Ishikawa (cell line): ENCODE results near the gene FIG4.

Source experiments
- CEBPB ChIP-seq: IDR thresholded peaks from 2 replicates; pipeline ENCODE4 v1.6.1; 2012
- CREB1 ChIP-seq: IDR thresholded peaks from 2 replicates; pipeline ENCODE4 v1.6.1; 2012; ENCODE audit warnings: low read depth
- EGR1 ChIP-seq: IDR thresholded peaks from 2 replicates; pipeline ENCODE4 v1.6.1; 2012
- EP300 ChIP-seq: IDR thresholded peaks from 2 replicates; pipeline ENCODE4 v1.6.1; 2012; ENCODE audit warnings: borderline replicate concordance
- FOXM1 ChIP-seq: IDR thresholded peaks from 2 replicates; pipeline ENCODE4 v1.6.1; 2012; ENCODE audit warnings: low read depth, borderline replicate concordance
- MAX ChIP-seq: IDR thresholded peaks from 2 replicates; pipeline ENCODE4 v1.6.1; 2012
- NFIC ChIP-seq: IDR thresholded peaks from 2 replicates; pipeline ENCODE4 v1.6.1; 2012
- RAD21 ChIP-seq: IDR thresholded peaks from 2 replicates; pipeline ENCODE4 v1.6.1; 2012; ENCODE audit warnings: low read depth
- REST ChIP-seq: IDR thresholded peaks from 2 replicates; pipeline ENCODE4 v1.6.1; 2012; ENCODE audit warnings: low read depth, mild to moderate bottlenecking
- TAF1 ChIP-seq: IDR thresholded peaks from 2 replicates; pipeline ENCODE4 v1.6.1; 2012; ENCODE audit warnings: low read depth, mild to moderate bottlenecking
- TCF12 ChIP-seq: IDR thresholded peaks from 2 replicates; pipeline ENCODE4 v1.6.1; 2012; ENCODE audit warnings: low read depth
- TEAD4 ChIP-seq: IDR thresholded peaks from 2 replicates; pipeline ENCODE4 v1.6.1; 2012
- USF1 ChIP-seq: IDR thresholded peaks from 2 replicates; pipeline ENCODE4 v1.6.1; 2012
- YY1 ChIP-seq: IDR thresholded peaks from 2 replicates; pipeline ENCODE4 v1.6.1; 2012; ENCODE audit warnings: low read depth
- ZBTB7A ChIP-seq: IDR thresholded peaks from 2 replicates; pipeline ENCODE4 v1.6.1; 2012; ENCODE audit warnings: low read depth

Gene FIG4

GRCh38 chr6:109799664-109800063 lies 108.6 kb downstream of the FIG4 start:
- TF ChIP-seq YY1 (no peak), NFIC (no peak), RAD21 (no peak), EP300 (no peak), REST (no peak), FOXM1 (no peak), CEBPB (no peak), ZBTB7A (no peak), TAF1 (no peak), TEAD4 (no peak), EGR1 (no peak), USF1 (no peak), TCF12 (no peak), MAX (no peak), CREB1 (no peak)

- TF ChIP-seq MAX, result no peak
- TF ChIP-seq EGR1, result no peak
- no peak for TF ChIP-seq TAF1
- no peak for TF ChIP-seq FOXM1
- no peak for TF ChIP-seq TEAD4
- TF ChIP-seq TCF12, result no peak
- TF ChIP-seq CEBPB, result no peak
- no peak for TF ChIP-seq YY1
These were observed 109.7 kb downstream of the FIG4 start for GRCh38 chr6:109800771-109801170.

- TF ChIP-seq REST (no peak), NFIC (no peak), CEBPB (no peak), CREB1 (no peak), RAD21 (no peak)
These were observed 110.7 kb downstream of the FIG4 start for GRCh38 chr6:109801794-109802193.

GRCh38 chr6:109804020-109804419 lies 112.9 kb downstream of the FIG4 start:
- TF ChIP-seq EP300, result no peak
- TF ChIP-seq ZBTB7A, result no peak

- TF ChIP-seq NFIC, result no peak
- TF ChIP-seq RAD21, result no peak
- no peak for TF ChIP-seq CEBPB
- TF ChIP-seq EGR1, result no peak
- no peak for TF ChIP-seq TEAD4
- TF ChIP-seq YY1, result no peak
- TF ChIP-seq FOXM1, result no peak
- TF ChIP-seq CREB1, result no peak
- TF ChIP-seq REST, result no peak
- TF ChIP-seq USF1, result no peak
- TF ChIP-seq EP300, result no peak
- no peak for TF ChIP-seq MAX
- no peak for TF ChIP-seq TCF12
- TF ChIP-seq ZBTB7A, result no peak
- TF ChIP-seq TAF1, result no peak
These were observed 116.8 kb downstream of the FIG4 start for GRCh38 chr6:109807881-109808280.
